OCI-LY1 (cell line): ENCODE data around the gene TANK.
A peak's percentile ranks its signal among the peaks of the same experiment; 100 is the strongest.
"Not testable (repeated sequence)": the region's sequence is repeated elsewhere in the genome, so short reads cannot be mapped to it uniquely, and the experiment has no call there.

Experiments used
- H2AFZ ChIP-seq: fragments of 200-600 bp; sonication (generic), shearing (Covaris generic); 2 replicates; pipeline ENCODE4 v1.6.0; 2014; ENCODE audit warnings: antibody characterized with exemption, mild to moderate bottlenecking, low read length
- H3F3A ChIP-seq: fragments of 200-600 bp; sonication (generic), shearing (Covaris generic); 2 replicates; pipeline ENCODE4 v1.6.0; 2014; ENCODE audit warnings: mild to moderate bottlenecking, antibody characterized with exemption, low read length, moderate library complexity; ENCODE audit not compliant: insufficient read depth
- H3K27ac ChIP-seq: fragments of 200-600 bp; sonication (generic); 2 replicates; pipeline ENCODE4 v1.5.1; 2014; ENCODE audit warnings: low read length, mixed run types, mild to moderate bottlenecking, low read depth; ENCODE audit not compliant: poor library complexity, severe bottlenecking
- H3K27me3 ChIP-seq: fragments of 200-600 bp; sonication (generic); 2 replicates; pipeline ENCODE4 v1.6.0; 2014; ENCODE audit warnings: antibody characterized with exemption, mild to moderate bottlenecking, low read length, moderate library complexity; ENCODE audit not compliant: insufficient read depth
- H3K36me3 ChIP-seq: fragments of 200-600 bp; sonication (generic); 2 replicates; pipeline ENCODE4 v1.6.1; 2014; ENCODE audit warnings: mild to moderate bottlenecking, antibody characterized with exemption, low read length, moderate library complexity, mixed read lengths; ENCODE audit not compliant: insufficient read depth
- H3K4me1 ChIP-seq: fragments of 200-600 bp; sonication (generic); 2 replicates; pipeline ENCODE4 v1.5.1; 2014; ENCODE audit warnings: mild to moderate bottlenecking, low read length, moderate library complexity; ENCODE audit not compliant: insufficient read depth, severe bottlenecking
- H3K4me2 ChIP-seq: fragments of 200-600 bp; sonication (generic), shearing (Covaris generic); 2 replicates; pipeline ENCODE4 v1.6.1; 2014; ENCODE audit warnings: low read length
- H3K4me3 ChIP-seq: fragments of 200-600 bp; sonication (generic); 2 replicates; pipeline ENCODE4 v1.5.1; 2014; ENCODE audit warnings: low read length, low read depth, mild to moderate bottlenecking, mixed read lengths; ENCODE audit not compliant: poor library complexity, severe bottlenecking
- H3K79me2 ChIP-seq: fragments of 200-600 bp; shearing (Covaris generic); 2 replicates; pipeline ENCODE4 v1.6.1; 2016; ENCODE audit warnings: mixed run types, low read length, mixed read lengths; ENCODE audit not compliant: insufficient read depth
- H3K9ac ChIP-seq: fragments of 200-600 bp; sonication (generic), shearing (Covaris generic); 2 replicates; pipeline ENCODE4 v1.6.1; 2014; ENCODE audit warnings: mild to moderate bottlenecking, low read length, mixed read lengths
- H3K9me2 ChIP-seq: fragments of 200-600 bp; sonication (generic), shearing (Covaris generic); 2 replicates; pipeline ENCODE4 v1.6.1; 2014; ENCODE audit warnings: low read depth, mild to moderate bottlenecking, low read length, mixed read lengths
- H3K9me3 ChIP-seq: fragments of 200-600 bp; shearing (Covaris generic); 2 replicates; pipeline ENCODE4 v1.6.1; 2014; ENCODE audit warnings: low read length, mixed read lengths
- H4K20me1 ChIP-seq: fragments of 200-600 bp; sonication (generic), shearing (Covaris generic); 2 replicates; pipeline ENCODE4 v1.6.0; 2016; ENCODE audit warnings: mild to moderate bottlenecking, low read length; ENCODE audit not compliant: insufficient read depth
- CTCF ChIP-seq: fragments of 200-600 bp; sonication (generic), shearing (Covaris generic); IDR thresholded peaks from 2 replicates; pipeline ENCODE4 v1.5.1; 2017; ENCODE audit warnings: mild to moderate bottlenecking, antibody characterized with exemption, low read length, moderate library complexity, mixed read lengths
- EZH2 ChIP-seq: fragments of 200-600 bp; sonication (generic), shearing (Covaris generic); IDR thresholded peaks from 2 replicates; pipeline ENCODE4 v1.8.0; 2017; ENCODE audit warnings: borderline replicate concordance, mixed run types, mild to moderate bottlenecking, antibody characterized with exemption, low read length, moderate library complexity, mixed read lengths

TANK gene

GRCh38 chr2:161190050-161190449 is 29.8 kb downstream of the TANK start:
- H3K9me2 ChIP-seq = no peaks in the 10 kb centered on the region
- H3K36me3 ChIP-seq = peaks cover 25% of the 10 kb centered on the region; the same call in 1 of the 2 replicates
- H4K20me1 ChIP-seq = no peaks in the 10 kb centered on the region
- TF ChIP-seq EZH2 (no peak), CTCF (no peak)
- H3F3A ChIP-seq = no peaks in the 10 kb centered on the region
- H3K4me1 ChIP-seq = no peaks in the 10 kb centered on the region
- H3K4me2 ChIP-seq = no peak overlapping the region
- H3K27ac ChIP-seq = no peak overlapping the region
- H2AFZ ChIP-seq = no peak overlapping the region
- no peak overlapping the region for H3K9ac ChIP-seq
- H3K4me3 ChIP-seq = no peak overlapping the region
- H3K9me3 ChIP-seq = no peaks in the 10 kb centered on the region
- H3K79me2 ChIP-seq = no peaks in the 10 kb centered on the region
- no peaks in the 10 kb centered on the region for H3K27me3 ChIP-seq

- H3K27me3 ChIP-seq, H3F3A ChIP-seq, H3K27ac ChIP-seq, H3K9me3 ChIP-seq, H3K9ac ChIP-seq, H3K4me2 ChIP-seq, H3K79me2 ChIP-seq, H3K4me3 ChIP-seq, H3K9me2 ChIP-seq, H2AFZ ChIP-seq, H4K20me1 ChIP-seq: not testable (repeated sequence)
- Histone ChIP-seq H3K36me3 (peaks cover 25% of the 10 kb centered on the region), H3K4me1 (peaks cover 16% of the 10 kb centered on the region)
These were observed 35.4 kb downstream of the TANK start for GRCh38 chr2:161195602-161196001.

GRCh38 chr2:161199912-161200701 is 39.9 kb downstream of the TANK start:
- Histone ChIP-seq H3K36me3 (peaks cover 45% of the 10 kb centered on the region), H3F3A (no peaks in the 10 kb centered on the region), H3K4me1 (peaks cover 17% of the 10 kb centered on the region), H4K20me1 (no peaks in the 10 kb centered on the region), H3K9ac (no peak overlapping the region), H3K27me3 (no peaks in the 10 kb centered on the region), H3K9me3 (no peaks in the 10 kb centered on the region), H3K9me2 (no peaks in the 10 kb centered on the region), H3K4me3 (no peak overlapping the region), H2AFZ (no peak overlapping the region), H3K79me2 (no peaks in the 10 kb centered on the region; the same call in none of the 2 replicates), H3K4me2 (no peak overlapping the region), H3K27ac (peak overlapping the region; percentile 47)
- no peak for TF ChIP-seq CTCF

GRCh38 chr2:161204846-161205245 is 44.6 kb downstream of the TANK start:
- Histone ChIP-seq H3K27ac (no peak overlapping the region), H3K4me2 (no peak overlapping the region), H3K36me3 (peaks cover 44% of the 10 kb centered on the region; the same call in 1 of the 2 replicates)

More at GRCh38 chr2:161204846-161205245, 44.6 kb downstream of the TANK start:
- no peaks in the 10 kb centered on the region for H3K27me3 ChIP-seq
- H3K79me2 ChIP-seq = no peaks in the 10 kb centered on the region; the same call in 1 of the 2 replicates
- H3K9ac ChIP-seq = no peak overlapping the region
- TF ChIP-seq EZH2 (no peak), CTCF (no peak)
- no peaks in the 10 kb centered on the region for H3K9me3 ChIP-seq
- no peak overlapping the region for H3K4me3 ChIP-seq
- no peaks in the 10 kb centered on the region for H3K9me2 ChIP-seq
- H3K4me1 ChIP-seq = peaks cover 9% of the 10 kb centered on the region
- no peaks in the 10 kb centered on the region for H4K20me1 ChIP-seq
- no peaks in the 10 kb centered on the region for H3F3A ChIP-seq
- no peak overlapping the region for H2AFZ ChIP-seq
